MM.1S (cell line): ENCODE results near the gene RAB6B.

Experiments
- EZH2 ChIP-seq: fragments of 300-600 bp; sonication (generic); optimal IDR thresholded peaks from 2 replicates; pipeline ENCODE3; 2017; ENCODE audit warnings: low read depth, mild to moderate bottlenecking, antibody characterized with exemption, low read length, mixed read lengths
- TF ChIP-seq, protein P1 (sequence below): fragments of 300-600 bp; sonication (generic); IDR thresholded peaks from 2 replicates; pipeline ENCODE4 v1.5.1; 2016; ENCODE audit warnings: antibody characterized with exemption, low read length, mixed read lengths

DNA sequence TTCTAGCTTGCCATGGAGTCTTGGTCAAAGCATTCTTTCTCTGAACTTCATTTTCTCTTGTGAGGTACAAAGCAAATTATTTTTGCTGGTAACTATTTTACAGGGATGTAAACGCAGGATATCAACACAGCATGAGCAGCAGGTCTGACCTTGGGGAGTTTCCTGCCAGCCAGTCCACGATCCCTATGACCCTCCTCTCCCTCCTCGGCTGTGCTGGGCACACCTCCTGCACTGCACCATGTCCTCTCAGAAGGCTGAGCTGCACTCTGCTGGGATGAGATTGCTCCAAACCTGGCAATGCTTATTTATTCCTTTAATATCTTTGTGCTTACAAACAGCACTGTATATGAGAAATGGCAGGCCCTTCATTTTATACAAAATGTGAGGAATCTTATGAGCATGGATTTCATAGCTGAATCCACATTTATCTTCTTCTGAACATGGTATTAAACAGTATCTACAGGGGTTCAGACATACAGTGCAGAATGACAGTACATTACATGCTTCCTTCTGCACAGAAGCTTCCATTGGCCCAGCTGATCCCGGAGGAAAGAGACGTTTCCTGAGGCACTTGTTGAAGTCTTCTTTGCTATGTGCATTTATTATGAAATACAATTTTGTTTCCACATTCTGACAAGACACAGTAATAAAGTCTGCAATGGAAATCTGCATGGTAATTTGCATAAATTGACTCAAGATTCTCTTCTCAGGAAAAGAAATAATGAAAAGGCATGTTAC lies 41.2 kb downstream of the RAB6B start:
- TF ChIP-seq, protein P1, sequence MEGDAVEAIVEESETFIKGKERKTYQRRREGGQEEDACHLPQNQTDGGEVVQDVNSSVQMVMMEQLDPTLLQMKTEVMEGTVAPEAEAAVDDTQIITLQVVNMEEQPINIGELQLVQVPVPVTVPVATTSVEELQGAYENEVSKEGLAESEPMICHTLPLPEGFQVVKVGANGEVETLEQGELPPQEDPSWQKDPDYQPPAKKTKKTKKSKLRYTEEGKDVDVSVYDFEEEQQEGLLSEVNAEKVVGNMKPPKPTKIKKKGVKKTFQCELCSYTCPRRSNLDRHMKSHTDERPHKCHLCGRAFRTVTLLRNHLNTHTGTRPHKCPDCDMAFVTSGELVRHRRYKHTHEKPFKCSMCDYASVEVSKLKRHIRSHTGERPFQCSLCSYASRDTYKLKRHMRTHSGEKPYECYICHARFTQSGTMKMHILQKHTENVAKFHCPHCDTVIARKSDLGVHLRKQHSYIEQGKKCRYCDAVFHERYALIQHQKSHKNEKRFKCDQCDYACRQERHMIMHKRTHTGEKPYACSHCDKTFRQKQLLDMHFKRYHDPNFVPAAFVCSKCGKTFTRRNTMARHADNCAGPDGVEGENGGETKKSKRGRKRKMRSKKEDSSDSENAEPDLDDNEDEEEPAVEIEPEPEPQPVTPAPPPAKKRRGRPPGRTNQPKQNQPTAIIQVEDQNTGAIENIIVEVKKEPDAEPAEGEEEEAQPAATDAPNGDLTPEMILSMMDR, result no peak
- TF ChIP-seq EZH2, result no peak
